Omental fat pad (tissue), 4 donors: ENCODE results near the gene ITPR1. TPM values are rescaled to one million over a fixed set of nuclear protein-coding genes. Genes with fewer than 3 reads are reported as not detected.

Source experiments
- ATAC-seq: fragments of 150-250 bp; one replicate; pipeline ENCODE4 v1.9.1; 2016; ENCODE audit warnings: mild to moderate bottlenecking, moderate library complexity; ENCODE audit not compliant: low FRiP score
- DNase-seq: peaks from one replicate; pipeline ENCODE4 v3.0.0-alpha.2; 2019; ENCODE audit warnings: low spot score
- total RNA-seq, 4 donors: library from RNA; depleted of rRNA; stranded (reverse); fragments of >200 nt; gene quantifications; one replicate each; pipeline ENCODE4 v1.1.0, GENCODE V29; 2016
- TF ChIP-seq, protein P1 (sequence below), 3 donors: fragments of 450-650 bp; IDR thresholded peaks; one replicate each; pipeline ENCODE4 v1.5.1; 2016 to 2017; ENCODE audit warnings: antibody characterized with exemption in 3 of 3, mild to moderate bottlenecking in 3 of 3, moderate library complexity in 2 of 3

ITPR1 gene
- total RNA-seq, 4 donors from 2014 or later, result 38.3 to 58.5 (median 41.3) TPM

- ATAC-seq (peak; percentile 41), DNase-seq (no peak)
- TF ChIP-seq, protein P1, sequence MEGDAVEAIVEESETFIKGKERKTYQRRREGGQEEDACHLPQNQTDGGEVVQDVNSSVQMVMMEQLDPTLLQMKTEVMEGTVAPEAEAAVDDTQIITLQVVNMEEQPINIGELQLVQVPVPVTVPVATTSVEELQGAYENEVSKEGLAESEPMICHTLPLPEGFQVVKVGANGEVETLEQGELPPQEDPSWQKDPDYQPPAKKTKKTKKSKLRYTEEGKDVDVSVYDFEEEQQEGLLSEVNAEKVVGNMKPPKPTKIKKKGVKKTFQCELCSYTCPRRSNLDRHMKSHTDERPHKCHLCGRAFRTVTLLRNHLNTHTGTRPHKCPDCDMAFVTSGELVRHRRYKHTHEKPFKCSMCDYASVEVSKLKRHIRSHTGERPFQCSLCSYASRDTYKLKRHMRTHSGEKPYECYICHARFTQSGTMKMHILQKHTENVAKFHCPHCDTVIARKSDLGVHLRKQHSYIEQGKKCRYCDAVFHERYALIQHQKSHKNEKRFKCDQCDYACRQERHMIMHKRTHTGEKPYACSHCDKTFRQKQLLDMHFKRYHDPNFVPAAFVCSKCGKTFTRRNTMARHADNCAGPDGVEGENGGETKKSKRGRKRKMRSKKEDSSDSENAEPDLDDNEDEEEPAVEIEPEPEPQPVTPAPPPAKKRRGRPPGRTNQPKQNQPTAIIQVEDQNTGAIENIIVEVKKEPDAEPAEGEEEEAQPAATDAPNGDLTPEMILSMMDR (IDR thresholded peaks at IDR 0.05), result no peak
Measured at GRCh38 chr3:4674216-4674615, 181.1 kb downstream of the ITPR1 start.

GRCh38 chr3:4675704-4676103 lies 182.6 kb downstream of the ITPR1 start:
- DNase-seq (no peak), ATAC-seq (no peak)
- TF ChIP-seq, protein P1 (IDR thresholded peaks at IDR 0.05), result no peak

DNA sequence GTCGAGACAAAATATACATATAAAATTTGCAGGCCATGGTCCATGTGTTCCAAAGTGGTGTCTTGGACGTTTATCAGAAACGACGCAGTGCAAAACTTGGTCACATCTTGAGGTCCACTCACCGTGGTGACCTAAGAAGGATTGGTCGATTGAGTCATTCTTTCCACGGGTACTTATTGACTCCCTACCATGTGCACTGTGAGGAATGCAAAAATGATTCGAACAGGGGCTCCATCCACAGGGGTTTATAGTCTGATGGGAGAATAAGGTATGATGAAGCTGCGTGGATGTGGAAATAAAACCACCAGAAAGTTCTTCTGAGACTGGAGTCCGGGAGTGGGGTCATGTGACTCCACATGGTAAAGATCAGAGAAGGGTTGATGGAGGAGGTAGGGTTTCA lies 185.2 kb downstream of the ITPR1 start:
- ATAC-seq (no peak), DNase-seq (no peak)
- TF ChIP-seq, protein P1 (IDR thresholded peaks at IDR 0.05), result no peak

DNA sequence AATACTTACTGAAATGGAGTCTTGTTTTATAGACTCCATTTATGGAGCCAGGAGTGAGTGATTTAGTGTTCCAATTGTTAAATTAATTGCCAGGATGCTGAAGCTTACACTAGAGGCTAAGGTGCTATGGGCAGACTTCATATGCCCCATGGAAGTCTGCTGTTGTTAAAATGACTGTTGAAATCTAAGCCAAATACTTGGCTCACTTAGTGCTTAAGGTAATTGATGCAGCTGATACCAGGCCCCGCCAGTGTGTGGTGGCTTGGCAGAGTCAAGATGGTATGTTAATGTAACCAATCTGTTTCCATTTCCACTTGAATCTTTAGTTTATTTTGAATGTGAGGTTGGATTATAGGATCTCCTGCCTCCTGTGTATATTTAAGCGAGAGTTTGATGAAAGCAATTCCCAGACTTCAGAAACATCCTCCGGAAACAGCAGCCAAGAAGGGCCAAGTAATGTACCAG lies 187.1 kb downstream of the ITPR1 start:
- TF ChIP-seq, protein P1 (IDR thresholded peaks at IDR 0.05), result no peak
- no peak for DNase-seq
- no peak for ATAC-seq

DNA sequence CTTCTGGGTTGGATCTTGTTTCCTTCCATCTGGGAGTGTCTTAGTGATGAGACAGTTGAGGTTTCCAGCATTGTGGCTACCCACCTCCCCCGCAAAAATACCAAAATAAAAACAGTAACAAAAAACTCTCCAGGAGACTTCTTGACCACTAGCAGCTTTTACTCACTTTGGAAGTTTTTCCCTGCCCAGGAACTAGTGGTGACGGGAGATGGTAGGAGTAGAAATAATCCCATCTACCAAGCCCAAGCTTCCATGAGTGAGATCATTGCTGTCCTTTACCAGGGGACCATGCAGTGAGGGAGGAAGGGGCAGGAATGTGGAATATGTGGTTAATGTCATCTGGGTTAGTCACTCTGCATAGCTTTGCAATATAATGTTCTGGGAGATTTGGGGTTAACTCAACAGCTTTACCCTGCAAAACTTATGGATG lies 187.7 kb downstream of the ITPR1 start:
- ATAC-seq, result no peak
- TF ChIP-seq, protein P1 (IDR thresholded peaks at IDR 0.05), result no peak
- DNase-seq, result no peak

- TF ChIP-seq, protein P1 (IDR thresholded peaks at IDR 0.05), result no peak
- ATAC-seq (no peak), DNase-seq (no peak)
Measured at GRCh38 chr3:4681301-4681700, 188.2 kb downstream of the ITPR1 start.

DNA sequence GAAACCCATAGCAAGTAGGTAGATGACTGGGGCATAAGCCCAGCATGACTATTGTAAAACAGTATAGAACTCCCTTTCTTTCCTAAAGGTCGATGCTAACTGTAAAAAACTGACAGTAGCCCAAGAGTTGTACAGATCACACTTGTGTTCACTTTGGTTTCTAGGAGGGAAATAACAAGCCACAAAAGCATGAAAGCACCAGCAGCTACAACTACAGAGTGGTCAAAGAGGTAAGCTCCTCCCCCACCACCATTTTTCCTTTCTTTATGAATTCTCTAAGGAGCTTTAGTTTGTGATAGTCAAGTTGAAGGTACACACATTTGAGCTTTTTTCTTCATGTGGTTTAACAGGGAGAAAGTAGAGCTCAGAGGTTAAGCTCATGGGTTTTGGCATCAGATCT lies 191.0 kb downstream of the ITPR1 start:
- ATAC-seq, result no peak
- TF ChIP-seq, protein P1 (IDR thresholded peaks at IDR 0.05), result no peak

More for the DNA sequence above, 191.0 kb downstream of the ITPR1 start:
- no peak for DNase-seq
